SKM-1 treated with dmso at 0.1 percent for 144 hours (cell line): ENCODE measurements around the gene SLC11A2.
A peak's percentile ranks its signal among the peaks of the same experiment; 100 is the strongest.

Experiments
- DNase-seq: peaks from one replicate; lab custom pipeline; 2025; ENCODE audit not compliant: unreplicated experiment; lab: John Stamatoyannopoulos, UW

The SLC11A2 gene

GRCh38 chr12:51025836-51026638, at the start of gene SLC11A2:
SLC11A2 (minus strand) TSS chr12:51026384; CDS start chr12:51010728, 15,656 bp downstream.
- DNase-seq, result peak; percentile 44

GRCh38 chr12:51075390-51075789, 49.2 kb upstream of the SLC11A2 start:
- DNase-seq, result no peak

- DNase-seq, result no peak
Observed at GRCh38 chr12:51071663-51072062, 45.5 kb upstream of the SLC11A2 start.

- DNase-seq, result no peak
Observed at GRCh38 chr12:51070004-51070403, 43.8 kb upstream of the SLC11A2 start.

GRCh38 chr12:51067771-51068170, 41.6 kb upstream of the SLC11A2 start:
- DNase-seq, result no peak

- DNase-seq, result no peak
Observed at GRCh38 chr12:51067229-51067628, 41.0 kb upstream of the SLC11A2 start.

- no peak for DNase-seq
Observed at GRCh38 chr12:51065530-51065929, 39.3 kb upstream of the SLC11A2 start.

GRCh38 chr12:51062631-51063397, 36.6 kb upstream of the SLC11A2 start:
- no peak for DNase-seq

GRCh38 chr12:51059086-51059485, 32.9 kb upstream of the SLC11A2 start:
- no peak for DNase-seq

GRCh38 chr12:51056242-51056641, 30.1 kb upstream of the SLC11A2 start:
- no peak for DNase-seq

- DNase-seq, result no peak
Observed at GRCh38 chr12:51055060-51055459, 28.9 kb upstream of the SLC11A2 start.

GRCh38 chr12:51051787-51052186, 25.6 kb upstream of the SLC11A2 start:
- no peak for DNase-seq

GRCh38 chr12:51049525-51049924, 23.3 kb upstream of the SLC11A2 start:
- DNase-seq, result no peak

- no peak for DNase-seq
Observed at GRCh38 chr12:51048661-51049251, 22.6 kb upstream of the SLC11A2 start.

- DNase-seq, result peak; percentile 89
Observed at GRCh38 chr12:51047655-51048540, 21.7 kb upstream of the SLC11A2 start, which contains the start of gene LETMD1. LETMD1 (plus strand) TSS chr12:51048327; CDS start chr12:51048357, 30 bp downstream.

- DNase-seq, result no peak
Observed at GRCh38 chr12:51036279-51036678, 10.1 kb upstream of the SLC11A2 start.

GRCh38 chr12:51033457-51034089, 7.4 kb upstream of the SLC11A2 start:
- DNase-seq, result no peak

GRCh38 chr12:51033048-51033447, 6.9 kb upstream of the SLC11A2 start:
- no peak for DNase-seq

GRCh38 chr12:51028813-51029150, 2.6 kb upstream of the SLC11A2 start:
- no peak for DNase-seq

- DNase-seq, result peak; percentile 49
Observed at GRCh38 chr12:51028126-51028812, 2.1 kb upstream of the SLC11A2 start.
